GM23338 (cell line): ENCODE measurements around the gene PDGFRB. TPM values are rescaled to one million over a fixed set of nuclear protein-coding genes. Genes with fewer than 3 reads are reported as not detected.

Source experiments
- ATAC-seq: fragments of 200-7000 bp; cut with Tn5 transposase; 3 replicates; pipeline ENCODE4 v1.9.1; 2020
- DNase-seq: peaks from one replicate; pipeline ENCODE4 v3.0.0-alpha.2; 2015; ENCODE audit warnings: low spot score
- H2AFZ ChIP-seq: fragments of 200-600 bp; sonication (generic); 2 replicates; pipeline ENCODE4 v1.8.0; 2016; ENCODE audit warnings: antibody characterized with exemption, mild to moderate bottlenecking, moderate library complexity
- H3F3A ChIP-seq: fragments of 200-600 bp; sonication (generic); replicated peaks from 2 replicates; pipeline ENCODE4 v1.8.0; 2017; ENCODE audit warnings: antibody characterized with exemption, mixed run types, low read depth
- H3K27ac ChIP-seq: fragments of 200-600 bp; sonication (generic); 2 replicates; pipeline ENCODE4 v1.6.1; 2016; ENCODE audit warnings: low read depth
- H3K27me3 ChIP-seq: fragments of 200-600 bp; sonication (generic); 2 replicates; pipeline ENCODE4 v1.8.0; 2016; ENCODE audit warnings: mild to moderate bottlenecking, mixed run types, moderate library complexity; ENCODE audit not compliant: insufficient read depth
- H3K36me3 ChIP-seq: fragments of 200-600 bp; sonication (generic); 2 replicates; pipeline ENCODE4 v1.8.0; 2016; ENCODE audit warnings: mild to moderate bottlenecking; ENCODE audit not compliant: insufficient read depth
- H3K4me1 ChIP-seq: fragments of 200-600 bp; sonication (generic); 2 replicates; pipeline ENCODE4 v1.8.0; 2016; ENCODE audit warnings: mild to moderate bottlenecking, moderate library complexity; ENCODE audit not compliant: insufficient read depth
- H3K4me2 ChIP-seq: fragments of 200-600 bp; sonication (generic); 2 replicates; pipeline ENCODE4 v1.7.1; 2017; ENCODE audit warnings: mixed run types
- H3K4me3 ChIP-seq: fragments of 200-600 bp; sonication (generic); 2 replicates; pipeline ENCODE4 v1.6.1; 2016; ENCODE audit warnings: mixed run types
- H3K79me2 ChIP-seq: fragments of 200-600 bp; sonication (generic); replicated peaks from 2 replicates; pipeline ENCODE4 v1.8.0; 2017; ENCODE audit warnings: mild to moderate bottlenecking; ENCODE audit not compliant: insufficient read depth
- H3K9me2 ChIP-seq: fragments of 200-600 bp; sonication (generic); 2 replicates; pipeline ENCODE4 v1.8.0; 2017; ENCODE audit not compliant: insufficient read depth
- H4K20me1 ChIP-seq: fragments of 200-600 bp; sonication (generic); replicated peaks from 2 replicates; pipeline ENCODE4 v1.8.0; 2017; ENCODE audit warnings: mild to moderate bottlenecking; ENCODE audit not compliant: insufficient read depth
- H3K27ac Mint-ChIP-seq: 2 replicates; pipeline ENCODE4 v1.8.0; 2020; ENCODE audit warnings: inconsistent platforms, mild to moderate bottlenecking, moderate library complexity, mixed read lengths
- H3K27me3 Mint-ChIP-seq: 3 replicates; pipeline ENCODE4 v1.8.0; 2022; ENCODE audit warnings: low read depth, mild to moderate bottlenecking, moderate library complexity, mixed read lengths, inconsistent platforms; ENCODE audit not compliant: insufficient read depth, poor library complexity
- H3K36me3 Mint-ChIP-seq: 3 replicates; pipeline ENCODE4 v1.8.0; 2021; ENCODE audit warnings: low read depth, mild to moderate bottlenecking, inconsistent platforms, moderate library complexity, mixed read lengths
- H3K4me1 Mint-ChIP-seq: 3 replicates; pipeline ENCODE4 v1.8.0; 2020; ENCODE audit warnings: mild to moderate bottlenecking, inconsistent platforms, mixed read lengths
- H3K4me3 Mint-ChIP-seq: 3 replicates; pipeline ENCODE4 v1.8.0; 2021; ENCODE audit warnings: moderate library complexity, mild to moderate bottlenecking, inconsistent platforms, mixed read lengths
- H3K9me3 Mint-ChIP-seq: 3 replicates; pipeline ENCODE4 v1.8.0; 2020; ENCODE audit warnings: moderate library complexity, mild to moderate bottlenecking, inconsistent platforms, mixed read lengths
- CREB1 ChIP-seq: fragments of 250-450 bp; sonication (Bioruptor Pico); IDR thresholded peaks from 2 replicates; pipeline ENCODE4 v1.5.0; 2020; ENCODE audit warnings: low read depth, mild to moderate bottlenecking, moderate library complexity
- EZH2 ChIP-seq: fragments of 200-600 bp; sonication (generic); IDR thresholded peaks from one replicate; pipeline ENCODE4 v1.8.0; 2017; ENCODE audit warnings: antibody characterized with exemption, mild to moderate bottlenecking, low read depth; ENCODE audit not compliant: unreplicated experiment
- EZH2phosphoT487 ChIP-seq: fragments of 200-600 bp; sonication (generic); IDR thresholded peaks from one replicate; pipeline ENCODE4 v1.8.1; 2018; ENCODE audit warnings: antibody characterized with exemption; ENCODE audit not compliant: unreplicated experiment
- JUNB ChIP-seq: IDR thresholded peaks from one replicate; pipeline ENCODE4 v1.6.1; 2016; ENCODE audit warnings: antibody characterized with exemption; ENCODE audit not compliant: unreplicated experiment
- NANOG ChIP-seq: IDR thresholded peaks from 2 replicates; pipeline ENCODE4 v1.6.1; 2016; ENCODE audit warnings: antibody characterized with exemption, borderline replicate concordance
- POLR2AphosphoS5 ChIP-seq: IDR thresholded peaks from 2 replicates; pipeline ENCODE4 v1.6.1; 2016; ENCODE audit warnings: antibody characterized with exemption, low read depth
- REST ChIP-seq: IDR thresholded peaks from one replicate; pipeline ENCODE4 v1.6.1; 2018; ENCODE audit warnings: antibody characterized with exemption; ENCODE audit not compliant: unreplicated experiment
- STAT1 ChIP-seq: IDR thresholded peaks from one replicate; pipeline ENCODE4 v1.6.1; 2016; ENCODE audit warnings: antibody characterized with exemption; ENCODE audit not compliant: unreplicated experiment
- ZNF114 ChIP-seq: fragments of 250-450 bp; sonication (Bioruptor Pico); IDR thresholded peaks from 2 replicates; pipeline ENCODE4 v1.5.0; 2020; ENCODE audit warnings: mild to moderate bottlenecking, moderate library complexity
- ZNF331 ChIP-seq: fragments of 250-450 bp; sonication (Bioruptor Pico); IDR thresholded peaks from 2 replicates; pipeline ENCODE4 v1.5.0; 2020; ENCODE audit warnings: low read depth, mild to moderate bottlenecking, moderate library complexity
- ZNF462 ChIP-seq: fragments of 250-450 bp; sonication (Bioruptor Pico); IDR thresholded peaks from 2 replicates; pipeline ENCODE4 v1.5.0; 2020; ENCODE audit warnings: mild to moderate bottlenecking, moderate library complexity
- polyA plus RNA-seq: library from polyadenylated mRNA; unstranded; fragments of >200 nt; fragmentation: Nextera tagmentation; extraction: Ambion mirVana; gene quantifications from 2 replicates; pipeline ENCODE4 v1.2.1, GENCODE V29; 2016
- total RNA-seq: library from RNA; depleted of rRNA; stranded (reverse); fragments of >200 nt; shearing (Covaris generic); gene quantifications from 2 replicates; pipeline ENCODE4 v1.2.3, GENCODE V29; 2014
- TF ChIP-seq, protein P1 (sequence below), 2 experiments: fragments of 200-600 bp in 1 of 2; sonication (generic) in 1 of 2; conservative IDR thresholded peaks; 2 replicates each; pipeline versions ENCODE4 v1.5.1 to v1.6.1; 2016 to 2017; ENCODE audit warnings: antibody characterized with exemption in 2 of 2, low read depth in 2 of 2, mild to moderate bottlenecking in 2 of 2, moderate library complexity in 1 of 2
- TF ChIP-seq, protein P2 (sequence below): IDR thresholded peaks from 2 replicates; pipeline ENCODE4 v1.6.1; 2016; ENCODE audit warnings: antibody characterized with exemption

Gene PDGFRB
- total and polyA plus RNA-seq, 2 experiments from 2014 or later, result 4.5 to 11.3 TPM

DNA sequence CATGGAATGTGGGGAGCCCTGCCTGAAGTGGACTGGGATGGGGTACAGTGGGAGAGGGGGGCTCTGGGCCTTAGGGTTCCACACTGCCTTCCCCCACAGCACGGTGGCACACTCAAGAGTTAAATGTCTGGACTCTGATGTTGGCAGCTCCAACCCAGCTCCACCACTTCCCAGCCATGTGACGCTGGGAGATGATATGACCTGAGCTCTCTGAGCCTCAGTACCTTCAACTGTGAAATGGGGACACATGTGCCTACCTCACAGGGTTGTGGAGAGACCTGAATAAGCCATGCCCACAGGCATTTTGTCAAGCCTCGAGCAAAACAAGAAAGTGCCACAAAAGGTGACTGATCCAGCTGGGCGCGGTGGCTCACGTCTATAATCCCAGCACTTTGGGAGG lies 3.4 kb upstream of the PDGFRB start:
- Mint-ChIP-seq H3K4me1 (peaks cover 33% of the 10 kb centered on the region), H3K9me3 (no peaks in the 10 kb centered on the region), H3K27me3 (peaks cover 21% of the 10 kb centered on the region), H3K27ac (no peak overlapping the region), H3K4me3 (no peak overlapping the region), H3K36me3 (no peaks in the 10 kb centered on the region)
- ATAC-seq (no peak), DNase-seq (no peak)
- Histone ChIP-seq H3K4me3 (no peak overlapping the region), H2AFZ (no peak overlapping the region), H3K4me1 (peaks cover 20% of the 10 kb centered on the region), H3K36me3 (no peaks in the 10 kb centered on the region), H3F3A (0 out of 2 replicates have a peak, but pooled peaks cover 4% of the 10 kb centered on the region), H4K20me1 (no peaks in the 10 kb centered on the region), H3K27ac (no peak overlapping the region), H3K4me2 (no peak overlapping the region), H3K79me2 (no peaks in the 10 kb centered on the region), H3K27me3 (peaks cover 5% of the 10 kb centered on the region), H3K9me2 (no peaks in the 10 kb centered on the region)
- no peak for TF ChIP-seq EZH2
- TF ChIP-seq NANOG, result no peak
- TF ChIP-seq, protein P1, sequence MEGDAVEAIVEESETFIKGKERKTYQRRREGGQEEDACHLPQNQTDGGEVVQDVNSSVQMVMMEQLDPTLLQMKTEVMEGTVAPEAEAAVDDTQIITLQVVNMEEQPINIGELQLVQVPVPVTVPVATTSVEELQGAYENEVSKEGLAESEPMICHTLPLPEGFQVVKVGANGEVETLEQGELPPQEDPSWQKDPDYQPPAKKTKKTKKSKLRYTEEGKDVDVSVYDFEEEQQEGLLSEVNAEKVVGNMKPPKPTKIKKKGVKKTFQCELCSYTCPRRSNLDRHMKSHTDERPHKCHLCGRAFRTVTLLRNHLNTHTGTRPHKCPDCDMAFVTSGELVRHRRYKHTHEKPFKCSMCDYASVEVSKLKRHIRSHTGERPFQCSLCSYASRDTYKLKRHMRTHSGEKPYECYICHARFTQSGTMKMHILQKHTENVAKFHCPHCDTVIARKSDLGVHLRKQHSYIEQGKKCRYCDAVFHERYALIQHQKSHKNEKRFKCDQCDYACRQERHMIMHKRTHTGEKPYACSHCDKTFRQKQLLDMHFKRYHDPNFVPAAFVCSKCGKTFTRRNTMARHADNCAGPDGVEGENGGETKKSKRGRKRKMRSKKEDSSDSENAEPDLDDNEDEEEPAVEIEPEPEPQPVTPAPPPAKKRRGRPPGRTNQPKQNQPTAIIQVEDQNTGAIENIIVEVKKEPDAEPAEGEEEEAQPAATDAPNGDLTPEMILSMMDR (conservative IDR thresholded peaks at IDR 0.05; ENCODE audit: low read depth in 2 of 2), result no peak
- TF ChIP-seq, protein P2, sequence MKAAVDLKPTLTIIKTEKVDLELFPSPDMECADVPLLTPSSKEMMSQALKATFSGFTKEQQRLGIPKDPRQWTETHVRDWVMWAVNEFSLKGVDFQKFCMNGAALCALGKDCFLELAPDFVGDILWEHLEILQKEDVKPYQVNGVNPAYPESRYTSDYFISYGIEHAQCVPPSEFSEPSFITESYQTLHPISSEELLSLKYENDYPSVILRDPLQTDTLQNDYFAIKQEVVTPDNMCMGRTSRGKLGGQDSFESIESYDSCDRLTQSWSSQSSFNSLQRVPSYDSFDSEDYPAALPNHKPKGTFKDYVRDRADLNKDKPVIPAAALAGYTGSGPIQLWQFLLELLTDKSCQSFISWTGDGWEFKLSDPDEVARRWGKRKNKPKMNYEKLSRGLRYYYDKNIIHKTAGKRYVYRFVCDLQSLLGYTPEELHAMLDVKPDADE, result no peak
- no peak for TF ChIP-seq STAT1
- no peak for TF ChIP-seq ZNF331 (CRISPR knock-in tag)
- no peak for TF ChIP-seq ZNF462 (CRISPR knock-in tag)
- TF ChIP-seq POLR2AphosphoS5, result no peak
- no peak for TF ChIP-seq EZH2phosphoT487
- no peak for TF ChIP-seq REST
- no peak for TF ChIP-seq ZNF114 (CRISPR knock-in tag)
- TF ChIP-seq JUNB, result no peak
- TF ChIP-seq CREB1 (CRISPR knock-in tag), result no peak
